SU-DHL-6 (cell line): ENCODE results near the gene GALNT15.

Experiments
- H2AFZ ChIP-seq: fragments of 200-600 bp; sonication (generic); 2 replicates; pipeline ENCODE4 v1.6.1; 2014; ENCODE audit warnings: low read depth, mild to moderate bottlenecking, moderate library complexity, mixed read lengths, antibody characterized with exemption, low read length; ENCODE audit not compliant: severe bottlenecking
- H3F3A ChIP-seq: fragments of 200-600 bp; shearing (Covaris generic); 2 replicates; pipeline ENCODE4 v1.6.0; 2016; ENCODE audit warnings: antibody characterized with exemption, mild to moderate bottlenecking; ENCODE audit not compliant: insufficient read depth
- H3K27ac ChIP-seq: fragments of 200-600 bp; sonication (generic); 2 replicates; pipeline ENCODE4 v1.5.1; 2016; ENCODE audit warnings: low read depth, mild to moderate bottlenecking, low read length, moderate library complexity, mixed read lengths
- H3K27me3 ChIP-seq: fragments of 200-600 bp; sonication (generic), shearing (Covaris generic); 2 replicates; pipeline ENCODE4 v1.6.0; 2014; ENCODE audit warnings: mild to moderate bottlenecking, low read length
- H3K36me3 ChIP-seq: fragments of 200-600 bp; sonication (generic); 2 replicates; pipeline ENCODE4 v1.6.1; 2014; ENCODE audit warnings: mild to moderate bottlenecking, low read length, mixed read lengths
- H3K4me2 ChIP-seq: fragments of 300-600, 200-600 bp; shearing (Covaris generic), sonication (generic); 2 replicates; pipeline ENCODE4 v1.6.0; 2014; ENCODE audit warnings: low read length, low read depth, mild to moderate bottlenecking; ENCODE audit not compliant: poor library complexity, severe bottlenecking
- H3K4me3 ChIP-seq: fragments of 200-600 bp; sonication (generic); 2 replicates; pipeline ENCODE4 v1.5.1; 2014; ENCODE audit warnings: antibody characterized with exemption, low read length, mild to moderate bottlenecking, mixed read lengths; ENCODE audit not compliant: insufficient read depth, poor library complexity, severe bottlenecking
- H3K79me2 ChIP-seq: fragments of 200-600 bp; sonication (generic); 2 replicates; pipeline ENCODE4 v1.6.1; 2014; ENCODE audit warnings: mild to moderate bottlenecking, low read length, moderate library complexity; ENCODE audit not compliant: insufficient read depth
- H3K9ac ChIP-seq: fragments of 200-600 bp; sonication (generic); 2 replicates; pipeline ENCODE4 v1.7.0; 2014; ENCODE audit warnings: mild to moderate bottlenecking, low read length
- H3K9me2 ChIP-seq: fragments of 200-600 bp; sonication (generic); replicated peaks from 2 replicates; pipeline ENCODE4 v1.6.1; 2014; ENCODE audit warnings: low read length; ENCODE audit not compliant: insufficient read depth
- H3K9me3 ChIP-seq: fragments of 200-600 bp; sonication (generic); 2 replicates; pipeline ENCODE4 v1.6.1; 2014; ENCODE audit warnings: low read length, mixed read lengths; ENCODE audit not compliant: insufficient read depth
- H4K20me1 ChIP-seq: fragments of 200-600 bp; sonication (generic); 2 replicates; pipeline ENCODE4 v1.6.1; 2014; ENCODE audit warnings: low read depth, mild to moderate bottlenecking, antibody characterized with exemption, low read length, moderate library complexity, mixed read lengths
- CTCF ChIP-seq: fragments of 200-600 bp; sonication (generic); IDR thresholded peaks from one replicate; pipeline ENCODE4 v1.5.1; 2017; ENCODE audit warnings: antibody characterized with exemption, mild to moderate bottlenecking, low read length, moderate library complexity; ENCODE audit not compliant: insufficient read depth, poor library complexity, severe bottlenecking
- EZH2phosphoT487 ChIP-seq: fragments of 200-600 bp; sonication (generic), shearing (Covaris generic); conservative IDR thresholded peaks from 2 replicates; pipeline ENCODE4 v1.6.1; 2018; ENCODE audit warnings: mild to moderate bottlenecking, antibody characterized with exemption, low read length, moderate library complexity, mixed read lengths

Gene GALNT15

GRCh38 chr3:16134173-16134928, 40.1 kb upstream of the GALNT15 start:
- H3K9me2 ChIP-seq: no peaks in the 10 kb centered on the region
- H3K4me3 ChIP-seq: no peak overlapping the region
- no peaks in the 10 kb centered on the region for H3F3A ChIP-seq
- no peak overlapping the region for H2AFZ ChIP-seq
- H4K20me1 ChIP-seq: no peaks in the 10 kb centered on the region
- no peak for TF ChIP-seq EZH2phosphoT487
- no peak for TF ChIP-seq CTCF
- H3K36me3 ChIP-seq: no peaks in the 10 kb centered on the region
- H3K9me3 ChIP-seq: no peaks in the 10 kb centered on the region
- no peak overlapping the region for H3K27ac ChIP-seq
- no peak overlapping the region for H3K9ac ChIP-seq
- H3K27me3 ChIP-seq: no peaks in the 10 kb centered on the region
- no peak overlapping the region for H3K4me2 ChIP-seq
- H3K79me2 ChIP-seq: no peaks in the 10 kb centered on the region

- TF ChIP-seq CTCF (no peak), EZH2phosphoT487 (no peak)
- Histone ChIP-seq H3K9me3 (no peaks in the 10 kb centered on the region), H3F3A (no peaks in the 10 kb centered on the region), H3K4me3 (no peak overlapping the region), H2AFZ (no peak overlapping the region), H3K4me2 (no peak overlapping the region), H3K36me3 (no peaks in the 10 kb centered on the region), H4K20me1 (no peaks in the 10 kb centered on the region), H3K9me2 (no peaks in the 10 kb centered on the region), H3K27me3 (no peaks in the 10 kb centered on the region; the same call in 1 of the 2 replicates), H3K9ac (no peak overlapping the region), H3K79me2 (no peaks in the 10 kb centered on the region), H3K27ac (no peak overlapping the region)
These were observed 38.4 kb upstream of the GALNT15 start for GRCh38 chr3:16136055-16136454.

- H3K27me3 ChIP-seq: no peaks in the 10 kb centered on the region; the same call in 1 of the 2 replicates
- no peak overlapping the region for H3K9ac ChIP-seq
- no peaks in the 10 kb centered on the region for H3K79me2 ChIP-seq
- H3K4me3 ChIP-seq: no peak overlapping the region
- no peaks in the 10 kb centered on the region for H3K9me3 ChIP-seq
- no peaks in the 10 kb centered on the region for H3F3A ChIP-seq
- no peak overlapping the region for H3K27ac ChIP-seq
- no peaks in the 10 kb centered on the region for H3K9me2 ChIP-seq
- TF ChIP-seq CTCF: no peak
- TF ChIP-seq EZH2phosphoT487: no peak
- H3K36me3 ChIP-seq: no peaks in the 10 kb centered on the region
- H3K4me2 ChIP-seq: no peak overlapping the region
- no peak overlapping the region for H2AFZ ChIP-seq
- no peaks in the 10 kb centered on the region for H4K20me1 ChIP-seq
These were observed 37.4 kb upstream of the GALNT15 start for GRCh38 chr3:16137044-16137443.
